H9 (cell line): Measurements from ENCODE around the gene PMAIP1. TPM values are rescaled to one million over a fixed set of nuclear protein-coding genes. Genes with fewer than 3 reads are reported as not detected.

ENCODE experiments used
- DNase-seq: peaks from one replicate; pipeline ENCODE4 v3.0.0-alpha.2; 2017
- H2AFZ ChIP-seq: one replicate; pipeline ENCODE4 v1.6.1; 2013; ENCODE audit warnings: mild to moderate bottlenecking, low read length, control low read depth, moderate library complexity
- H2AK5ac ChIP-seq: 2 replicates; pipeline ENCODE4 v1.6.1; 2013; ENCODE audit warnings: low read length, control low read depth, mixed read lengths; ENCODE audit not compliant: insufficient read length
- H2BK120ac ChIP-seq: one replicate; pipeline ENCODE4 v1.6.1; 2013; ENCODE audit warnings: low read depth, mild to moderate bottlenecking, low read length, control low read depth, inconsistent platforms; ENCODE audit not compliant: poor library complexity, severe bottlenecking
- H2BK12ac ChIP-seq: 2 replicates; pipeline ENCODE4 v1.6.1; 2013; ENCODE audit warnings: low read length, control low read depth, mixed read lengths, low read depth; ENCODE audit not compliant: insufficient read length
- H2BK15ac ChIP-seq: 2 replicates; pipeline ENCODE4 v1.6.1; 2013; ENCODE audit warnings: low read depth, low read length, control low read depth
- H2BK20ac ChIP-seq: one replicate; pipeline ENCODE4 v1.6.1; 2013; ENCODE audit warnings: low read depth, mild to moderate bottlenecking, low read length, control low read depth, inconsistent platforms; ENCODE audit not compliant: poor library complexity, severe bottlenecking
- H2BK5ac ChIP-seq: 2 replicates; pipeline ENCODE4 v1.6.1; 2013; ENCODE audit warnings: low read length, control low read depth, mixed read lengths; ENCODE audit not compliant: insufficient read length
- H3K14ac ChIP-seq: 2 replicates; pipeline ENCODE4 v1.6.1; 2013; ENCODE audit warnings: low read length, control low read depth; ENCODE audit not compliant: insufficient read depth
- H3K18ac ChIP-seq: 2 replicates; pipeline ENCODE4 v1.6.1; 2013; ENCODE audit warnings: low read depth, mild to moderate bottlenecking, mixed read lengths, low read length, control low read depth; ENCODE audit not compliant: insufficient read length
- H3K23ac ChIP-seq: 2 replicates; pipeline ENCODE4 v1.6.1; 2013; ENCODE audit warnings: low read length, control low read depth, mixed read lengths, low read depth; ENCODE audit not compliant: insufficient read length
- H3K23me2 ChIP-seq: 2 replicates; pipeline ENCODE4 v1.6.1; 2013; ENCODE audit warnings: low read depth, mild to moderate bottlenecking, mixed read lengths, low read length, control low read depth; ENCODE audit not compliant: insufficient read length, poor library complexity, severe bottlenecking
- H3K27ac ChIP-seq: 2 replicates; pipeline ENCODE4 v1.5.1; 2013; ENCODE audit warnings: low read length, control low read depth, mixed read lengths, low read depth; ENCODE audit not compliant: insufficient read length
- H3K27me3 ChIP-seq: 2 replicates; pipeline ENCODE4 v1.6.1; 2013; ENCODE audit warnings: low read length, control low read depth, inconsistent platforms; ENCODE audit not compliant: insufficient read depth
- H3K4ac ChIP-seq: 2 replicates; pipeline ENCODE4 v1.6.1; 2013; ENCODE audit warnings: low read depth, mild to moderate bottlenecking, control low read depth, inconsistent platforms, low read length, moderate library complexity
- H3K4me1 ChIP-seq: 2 replicates; pipeline ENCODE4 v1.6.1; 2013; ENCODE audit warnings: low read length, control low read depth, inconsistent platforms; ENCODE audit not compliant: insufficient read depth
- H3K4me2 ChIP-seq: 2 replicates; pipeline ENCODE4 v1.6.1; 2013; ENCODE audit warnings: low read length, control low read depth, mixed read lengths; ENCODE audit not compliant: insufficient read length, insufficient read depth
- H3K56ac ChIP-seq: 2 replicates; pipeline ENCODE4 v1.6.1; 2013; ENCODE audit warnings: low read depth, mild to moderate bottlenecking, mixed read lengths, low read length, control low read depth; ENCODE audit not compliant: insufficient read length
- H3K79me1 ChIP-seq: 2 replicates; pipeline ENCODE4 v1.6.1; 2013; ENCODE audit warnings: low read depth, mild to moderate bottlenecking, moderate library complexity, low read length, control low read depth, inconsistent platforms; ENCODE audit not compliant: insufficient read depth, poor library complexity, severe bottlenecking
- H3K79me2 ChIP-seq: 2 replicates; pipeline ENCODE4 v1.6.1; 2013; ENCODE audit warnings: low read length, control low read depth, inconsistent platforms; ENCODE audit not compliant: insufficient read depth
- H3K9ac ChIP-seq: 2 replicates; pipeline ENCODE4 v1.6.1; 2013; ENCODE audit warnings: low read length, control low read depth, mixed read lengths; ENCODE audit not compliant: insufficient read length; ENCODE audit errors: extremely low read depth
- H3K9me3 ChIP-seq: one replicate; pipeline ENCODE4 v1.6.1; 2013; ENCODE audit warnings: low read depth, low read length, inconsistent platforms; ENCODE audit not compliant: control insufficient read depth
- H3T11ph ChIP-seq: one replicate; pipeline ENCODE4 v1.6.1; 2013; ENCODE audit warnings: mild to moderate bottlenecking, low read length, control low read depth, inconsistent platforms
- H4K20me1 ChIP-seq: one replicate; pipeline ENCODE4 v1.6.1; 2013; ENCODE audit not compliant: control insufficient read depth, insufficient read length, insufficient read depth
- H4K5ac ChIP-seq: 2 replicates; pipeline ENCODE4 v1.6.1; 2013; ENCODE audit warnings: low read depth, mild to moderate bottlenecking, mixed read lengths, low read length, control low read depth; ENCODE audit not compliant: insufficient read length
- H4K8ac ChIP-seq: replicated peaks from 2 replicates; pipeline ENCODE4 v1.6.1; 2013; ENCODE audit warnings: low read length, control low read depth, mixed read lengths, low read depth; ENCODE audit not compliant: insufficient read length
- H4K91ac ChIP-seq: 2 replicates; pipeline ENCODE4 v1.6.1; 2013; ENCODE audit warnings: low read depth, mild to moderate bottlenecking, moderate library complexity, mixed read lengths, low read length, control low read depth; ENCODE audit not compliant: insufficient read length
- H3K27ac Mint-ChIP-seq, 3 experiments: 2 replicates in 2 of 3; 3 replicates in 1 of 3; pipeline ENCODE4 v1.8.0; 2020 to 2021; ENCODE audit warnings: mixed read lengths in 3 of 3, mild to moderate bottlenecking in 1 of 3, moderate library complexity in 1 of 3
- H3K27me3 Mint-ChIP-seq: 2 replicates; pipeline ENCODE4 v1.8.0; 2021; ENCODE audit warnings: low read depth, mild to moderate bottlenecking, moderate library complexity, mixed read lengths
- H3K36me3 Mint-ChIP-seq, 3 experiments: 2 replicates in 2 of 3; 3 replicates in 1 of 3; pipeline ENCODE4 v1.8.0; 2020 to 2021; ENCODE audit warnings: low read depth in 3 of 3, mixed read lengths in 3 of 3; ENCODE audit not compliant: insufficient read depth in 1 of 3
- H3K4me1 Mint-ChIP-seq, 2 experiments: 2 replicates each; pipeline ENCODE4 v1.8.0; 2020; ENCODE audit warnings: mixed read lengths in 2 of 2
- H3K4me3 Mint-ChIP-seq, 2 experiments: 2 replicates in 1 of 2; 3 replicates in 1 of 2; pipeline ENCODE4 v1.8.0; 2020 to 2021; ENCODE audit warnings: mild to moderate bottlenecking in 2 of 2, mixed read lengths in 2 of 2, moderate library complexity in 1 of 2
- H3K9me3 Mint-ChIP-seq, 2 experiments: 2 replicates in 1 of 2; 3 replicates in 1 of 2; pipeline ENCODE4 v1.8.0; 2020; ENCODE audit warnings: mild to moderate bottlenecking in 2 of 2, mixed read lengths in 2 of 2, moderate library complexity in 1 of 2
- CTCF ChIP-seq: fragments of 200-600 bp; sonication (generic); conservative IDR thresholded peaks from 3 replicates; pipeline ENCODE4 v1.8.0; 2021; ENCODE audit warnings: antibody characterized with exemption, mild to moderate bottlenecking
- WGBS: extraction: QIAGEN DNeasy Blood & Tissue Kit; methylation state at CpG from one replicate; pipeline ENCODE4 v1.1.7; 2013; ENCODE audit warnings: missing lambda C conversion rate, low lambda C conversion rate, mixed read lengths; ENCODE audit not compliant: insufficient read length; ENCODE audit errors: extremely low coverage; 5-methylcytosine and 5-hydroxymethylcytosine counted together
- total RNA-seq: library from RNA; stranded (reverse); gene quantifications from 2 replicates; pipeline ENCODE4 v1.2.1, GENCODE V29; 2021

PMAIP1 gene
- total RNA-seq, 1 experiment from 2014 or later: 152 TPM

- H3K79me1 ChIP-seq: no peaks in the 10 kb centered on the region
- no peak overlapping the region for H3K23ac ChIP-seq
- H3K9ac ChIP-seq: peak overlapping the region; percentile 100
- H4K8ac ChIP-seq: peak overlapping the region; percentile 17
- Mint-ChIP-seq H3K4me3 (peak overlapping the region; percentile 93 to 94), H3K4me1 (peaks cover 56 to 58% of the 10 kb centered on the region in 2 experiments), H3K36me3 (peaks cover 31 to 39% (median 35%) of the 10 kb centered on the region in 3 experiments), H3K27me3 (no peaks in the 10 kb centered on the region), H3K27ac (peak overlapping the region; percentile 94 to 97 (median 96)), H3K9me3 (no peaks in the 10 kb centered on the region; a peak in 1 of 5 replicates)
- H3K27me3 ChIP-seq: no peaks in the 10 kb centered on the region
- H2AK5ac ChIP-seq: no peak overlapping the region
- H3T11ph ChIP-seq: no peak overlapping the region
- WGBS: no CpG with 5 or more reads among the region's 51 CpGs
- peak overlapping the region; percentile 0 for H2BK120ac ChIP-seq
- H4K5ac ChIP-seq: peak overlapping the region; percentile 61
- peak overlapping the region; percentile 50; the same call in 1 of the 2 replicates for H3K4ac ChIP-seq
- peak overlapping the region; percentile 37 for H2BK5ac ChIP-seq
- no peak overlapping the region for H2AFZ ChIP-seq
- H3K56ac ChIP-seq: peak overlapping the region; percentile 67
- H3K27ac ChIP-seq: peak overlapping the region; percentile 54
- peaks cover 6% of the 10 kb centered on the region for H3K4me1 ChIP-seq
- no peaks in the 10 kb centered on the region for H3K9me3 ChIP-seq
- peaks cover 17% of the 10 kb centered on the region for H3K23me2 ChIP-seq
- peak; percentile 62 for DNase-seq
- TF ChIP-seq CTCF: no peak
- no peak overlapping the region for H2BK12ac ChIP-seq
- H4K91ac ChIP-seq: peak overlapping the region; percentile 28
- peaks cover 18% of the 10 kb centered on the region; the same call in 1 of the 2 replicates for H3K79me2 ChIP-seq
- peak overlapping the region; percentile 86 for H3K14ac ChIP-seq
- H4K20me1 ChIP-seq: no peaks in the 10 kb centered on the region
- H3K18ac ChIP-seq: peak overlapping the region; percentile 90
- H2BK15ac ChIP-seq: no peak overlapping the region
- no peak overlapping the region for H2BK20ac ChIP-seq
- peak overlapping the region; percentile 34 for H3K4me2 ChIP-seq
Observed at GRCh38 chr18:59900222-59901128, 679 bp downstream of the PMAIP1 start.
